HCT116 (cell line): ENCODE data around the gene HES5. TPM values are rescaled to one million over a fixed set of nuclear protein-coding genes. Genes with fewer than 3 reads are reported as not detected.

Experiments used
- ATAC-seq: fragments of 200-7000 bp; cut with Tn5 transposase; 2 replicates; pipeline ENCODE4 v1.9.1; 2020; ENCODE audit warnings: mild to moderate bottlenecking, moderate library complexity
- BruUV-seq: library from RNA; stranded (reverse); fragments of 400-500 nt; replicated peaks from 2 replicates; lab custom pipeline; 2021; lab: Mats Ljungman, UMichigan
- CTCF ChIA-PET: fragments of 300-600 bp; sonication (Branson Sonifier 250); formaldehyde crosslinking; loops from one replicate; lab custom pipeline; 2021; ENCODE audit warnings: antibody characterized with exemption; lab: Charles Lee
- POLR2A ChIA-PET: fragments of 300-600, 350-600 bp; sonication (Branson Sonifier 250); formaldehyde crosslinking; loops from one replicate; lab custom pipeline; 2021; ENCODE audit warnings: antibody characterized with exemption; lab: Charles Lee
- RAD21 ChIA-PET, 2 experiments: fragments of 300-600 bp; sonication (Branson Sonifier 250); formaldehyde crosslinking; loops; one replicate each; lab custom pipeline; 2023; ENCODE audit warnings: low total read pairs in 2 of 2; ENCODE audit not compliant: uncharacterized antibody in 2 of 2, unreplicated experiment in 2 of 2, low non-redundant PET in 1 of 2; lab: Charles Lee
- DNase-seq: peaks from one replicate; pipeline ENCODE4 v3.0.0-alpha.2; 2010; ENCODE audit warnings: low read depth, low spot score
- H2AFZ ChIP-seq: fragments of 200-600 bp; shearing (Covaris generic), sonication (generic); 2 replicates; pipeline ENCODE4 v1.6.1; 2017; ENCODE audit warnings: low read depth, mixed run types, mixed read lengths, antibody characterized with exemption, low read length; ENCODE audit not compliant: poor library complexity, severe bottlenecking
- H3K27ac ChIP-seq: 2 replicates; pipeline ENCODE4 v1.5.1; 2012; ENCODE audit warnings: low read depth, low read length
- H3K27me3 ChIP-seq: fragments of 200-600 bp; sonication (generic); 2 replicates; pipeline ENCODE4 v1.6.1; 2016; ENCODE audit warnings: mixed run types, low read length, mixed read lengths; ENCODE audit not compliant: insufficient read depth
- H3K36me3 ChIP-seq, 2 experiments: fragments of 200-500 bp in 1 of 2; fragments of 200-600 bp in 1 of 2; sonication (Bioruptor generic) in 1 of 2; sonication (generic) in 1 of 2; 2 replicates each; pipeline versions ENCODE4 v1.5.1 to v1.6.1; 2014 to 2016; ENCODE audit warnings: low read length in 2 of 2, inconsistent platforms in 1 of 2, mixed read lengths in 1 of 2, mixed run types in 1 of 2; ENCODE audit not compliant: insufficient read depth in 2 of 2, control insufficient read depth in 1 of 2
- H3K4me1 ChIP-seq, 2 experiments: fragments of 200-600 bp in 1 of 2; sonication (generic) in 1 of 2; 2 replicates each; pipeline versions ENCODE4 v1.5.1 to v1.6.1; 2012 to 2017; ENCODE audit warnings: low read length in 2 of 2, inconsistent platforms in 1 of 2, mild to moderate bottlenecking in 1 of 2, mixed read lengths in 1 of 2, mixed run types in 1 of 2, moderate library complexity in 1 of 2; ENCODE audit not compliant: insufficient read depth in 2 of 2, control insufficient read depth in 1 of 2
- H3K4me2 ChIP-seq: fragments of 200-600 bp; sonication (generic); 2 replicates; pipeline ENCODE4 v1.6.1; 2017; ENCODE audit warnings: mixed run types, low read length, mixed read lengths
- H3K4me3 ChIP-seq, 2 experiments: fragments of 200-600 bp in 1 of 2; sonication (generic) in 1 of 2; replicated peaks in 1 of 2; 2 replicates each; pipeline ENCODE4 v1.5.1; 2011 to 2016; ENCODE audit warnings: low read length in 2 of 2, control low read depth in 1 of 2, low read depth in 1 of 2, mild to moderate bottlenecking in 1 of 2, mixed read lengths in 1 of 2, mixed run types in 1 of 2
- H3K79me2 ChIP-seq: fragments of 200-600 bp; sonication (generic); 2 replicates; pipeline ENCODE4 v1.6.1; 2017; ENCODE audit warnings: mild to moderate bottlenecking, mixed run types, low read length, moderate library complexity, mixed read lengths; ENCODE audit not compliant: insufficient read depth
- H3K9ac ChIP-seq: fragments of 200-600 bp; sonication (generic); 2 replicates; pipeline ENCODE4 v1.6.1; 2016; ENCODE audit warnings: low read length, mixed read lengths
- H3K9me2 ChIP-seq: fragments of 200-600 bp; sonication (generic), shearing (Covaris generic); 2 replicates; pipeline ENCODE4 v1.6.1; 2017; ENCODE audit warnings: mixed run types, mild to moderate bottlenecking, moderate library complexity; ENCODE audit not compliant: insufficient read depth
- H3K9me3 ChIP-seq, 2 experiments: fragments of 200-500 bp in 1 of 2; fragments of 200-600 bp in 1 of 2; sonication (Bioruptor generic) in 1 of 2; sonication (generic) in 1 of 2; 2 replicates each; pipeline ENCODE4 v1.6.1; 2014 to 2017; ENCODE audit warnings: low read length in 2 of 2, mixed read lengths in 2 of 2, inconsistent platforms in 1 of 2, low read depth in 1 of 2, mild to moderate bottlenecking in 1 of 2, mixed run types in 1 of 2, moderate library complexity in 1 of 2; ENCODE audit not compliant: control insufficient read depth in 1 of 2, insufficient read depth in 1 of 2
- H4K20me1 ChIP-seq: fragments of 200-600 bp; sonication (generic), shearing (Covaris generic); 2 replicates; pipeline ENCODE4 v1.6.1; 2017; ENCODE audit warnings: mixed run types, mild to moderate bottlenecking, moderate library complexity; ENCODE audit not compliant: insufficient read depth
- CEBPB ChIP-seq: IDR thresholded peaks from 2 replicates; pipeline ENCODE4 v1.6.1; 2012; ENCODE audit warnings: low read depth
- ELF1 ChIP-seq: IDR thresholded peaks from 2 replicates; pipeline ENCODE4 v1.6.1; 2012; ENCODE audit warnings: low read depth, borderline replicate concordance
- EZH2 ChIP-seq: fragments of 200-600 bp; sonication (generic); IDR thresholded peaks from 2 replicates; pipeline ENCODE4 v1.6.1; 2017; ENCODE audit warnings: antibody characterized with exemption, mixed run types
- POLR2A ChIP-seq: IDR thresholded peaks from 2 replicates; pipeline ENCODE4 v1.7.0; 2011; ENCODE audit warnings: borderline replicate concordance; ENCODE audit not compliant: insufficient read depth, insufficient read length; ENCODE audit errors: extremely low read depth
- SP1 ChIP-seq: IDR thresholded peaks from 2 replicates; pipeline ENCODE4 v1.6.1; 2012; ENCODE audit warnings: low read depth
- YY1 ChIP-seq: IDR thresholded peaks from 2 replicates; pipeline ENCODE4 v1.6.1; 2011; ENCODE audit warnings: low read length, low read depth, moderate library complexity, mild to moderate bottlenecking; ENCODE audit not compliant: insufficient replicate concordance; ENCODE audit errors: extremely low read depth
- ZFX ChIP-seq: fragments of 450-650 bp; IDR thresholded peaks from 2 replicates; pipeline ENCODE4 v1.6.1; 2017
- ZNF274 ChIP-seq: fragments of 200-500 bp; sonication (Bioruptor generic); IDR thresholded peaks from 2 replicates; pipeline ENCODE4 v1.6.1; 2014; ENCODE audit warnings: mild to moderate bottlenecking, low read depth, low read length, inconsistent platforms
- intact Hi-C: fragments of 100-400 bp; cut with micrococcal nuclease; formaldehyde crosslinking; loops from 2 replicates; pipeline ENCODE4 v1.10.0; 2022
- total RNA-seq: library from RNA; stranded (reverse); gene quantifications from one replicate; pipeline ENCODE4 v1.2.1, GENCODE V29; 2021; ENCODE audit not compliant: unreplicated experiment
- TF ChIP-seq, protein P1 (sequence below): IDR thresholded peaks from 2 replicates; pipeline ENCODE4 v1.6.1; 2011; ENCODE audit warnings: mild to moderate bottlenecking, low read length, moderate library complexity; ENCODE audit not compliant: insufficient replicate concordance; ENCODE audit errors: extremely low read depth
- TF ChIP-seq, protein P2 (sequence below): IDR thresholded peaks from 2 replicates; pipeline ENCODE4 v1.6.1; 2012
- TF ChIP-seq, protein P3 (sequence below), 3 experiments: fragments of 200-600 bp in 1 of 3; sonication (generic) in 1 of 3; IDR thresholded peaks in 2 of 3; conservative IDR thresholded peaks in 1 of 3; 2 replicates each; pipeline ENCODE4 v1.5.1; 2012 to 2017; ENCODE audit warnings: low read depth in 2 of 3, low read length in 2 of 3, antibody characterized with exemption in 1 of 3, borderline replicate concordance in 1 of 3, control low read depth in 1 of 3, mild to moderate bottlenecking in 1 of 3, mixed read lengths in 1 of 3, mixed run types in 1 of 3, moderate library complexity in 1 of 3; ENCODE audit not compliant: insufficient read depth in 1 of 3

The HES5 gene
- total RNA-seq, 1 experiment from 2014 or later = not detected

DNA sequence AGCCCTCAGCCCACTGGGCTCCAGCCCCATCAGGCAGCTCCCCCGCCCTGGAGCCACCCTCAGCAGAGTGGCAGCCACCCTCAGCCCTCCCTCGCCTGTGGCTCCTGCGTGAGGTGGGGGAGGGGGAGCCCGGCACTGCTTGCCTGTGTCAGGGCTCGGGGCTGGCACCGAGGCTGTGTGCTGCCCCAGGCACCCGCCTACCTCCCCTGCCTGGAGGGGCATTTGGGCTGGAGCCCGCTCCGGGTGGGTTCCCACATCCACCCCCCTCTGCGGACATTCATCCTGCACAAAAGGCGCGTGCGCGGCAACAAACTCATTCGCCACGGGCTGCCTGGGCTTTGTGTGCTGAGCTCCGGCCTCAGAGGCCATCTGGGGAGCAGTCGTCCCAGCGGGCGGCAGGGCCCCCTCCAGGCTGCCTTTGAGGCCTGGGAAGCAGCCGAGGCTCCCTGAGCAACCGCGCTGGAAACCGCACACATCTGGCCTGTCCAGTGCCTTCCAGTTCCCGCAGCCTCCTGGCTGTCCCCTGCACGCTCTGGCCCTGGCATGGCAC is 13.6 kb upstream of the HES5 start:
- ChIA-PET POLR2A (no interaction called here), RAD21 (no interaction called here), CTCF (no interaction called here)
- no peaks in the 10 kb centered on the region for H3K9me2 ChIP-seq
- H3K79me2 ChIP-seq = no peaks in the 10 kb centered on the region
- no peak overlapping the region for H3K9ac ChIP-seq
- H3K4me1 ChIP-seq = peaks cover 17 to 44% of the 10 kb centered on the region in 2 experiments
- TF ChIP-seq, protein P1, sequence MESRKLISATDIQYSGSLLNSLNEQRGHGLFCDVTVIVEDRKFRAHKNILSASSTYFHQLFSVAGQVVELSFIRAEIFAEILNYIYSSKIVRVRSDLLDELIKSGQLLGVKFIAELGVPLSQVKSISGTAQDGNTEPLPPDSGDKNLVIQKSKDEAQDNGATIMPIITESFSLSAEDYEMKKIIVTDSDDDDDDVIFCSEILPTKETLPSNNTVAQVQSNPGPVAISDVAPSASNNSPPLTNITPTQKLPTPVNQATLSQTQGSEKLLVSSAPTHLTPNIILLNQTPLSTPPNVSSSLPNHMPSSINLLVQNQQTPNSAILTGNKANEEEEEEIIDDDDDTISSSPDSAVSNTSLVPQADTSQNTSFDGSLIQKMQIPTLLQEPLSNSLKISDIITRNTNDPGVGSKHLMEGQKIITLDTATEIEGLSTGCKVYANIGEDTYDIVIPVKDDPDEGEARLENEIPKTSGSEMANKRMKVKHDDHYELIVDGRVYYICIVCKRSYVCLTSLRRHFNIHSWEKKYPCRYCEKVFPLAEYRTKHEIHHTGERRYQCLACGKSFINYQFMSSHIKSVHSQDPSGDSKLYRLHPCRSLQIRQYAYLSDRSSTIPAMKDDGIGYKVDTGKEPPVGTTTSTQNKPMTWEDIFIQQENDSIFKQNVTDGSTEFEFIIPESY = no peak
- TF ChIP-seq, protein P2, sequence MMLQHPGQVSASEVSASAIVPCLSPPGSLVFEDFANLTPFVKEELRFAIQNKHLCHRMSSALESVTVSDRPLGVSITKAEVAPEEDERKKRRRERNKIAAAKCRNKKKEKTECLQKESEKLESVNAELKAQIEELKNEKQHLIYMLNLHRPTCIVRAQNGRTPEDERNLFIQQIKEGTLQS = no peak
- DNase-seq (no peak), ATAC-seq (no peak)
- H3K4me3 ChIP-seq = no peak overlapping the region
- no peak overlapping the region for H2AFZ ChIP-seq
- no TSS peak for BruUV-seq
- no peaks in the 10 kb centered on the region for H4K20me1 ChIP-seq
- H3K27ac ChIP-seq = no peak overlapping the region; the same call in 1 of the 2 replicates
- no peak overlapping the region for H3K4me2 ChIP-seq
- intact Hi-C loops = no loop called here
- no peaks in the 10 kb centered on the region for H3K27me3 ChIP-seq
- H3K36me3 ChIP-seq = no peaks in the 10 kb centered on the region
- no peaks in the 10 kb centered on the region for H3K9me3 ChIP-seq

DNA sequence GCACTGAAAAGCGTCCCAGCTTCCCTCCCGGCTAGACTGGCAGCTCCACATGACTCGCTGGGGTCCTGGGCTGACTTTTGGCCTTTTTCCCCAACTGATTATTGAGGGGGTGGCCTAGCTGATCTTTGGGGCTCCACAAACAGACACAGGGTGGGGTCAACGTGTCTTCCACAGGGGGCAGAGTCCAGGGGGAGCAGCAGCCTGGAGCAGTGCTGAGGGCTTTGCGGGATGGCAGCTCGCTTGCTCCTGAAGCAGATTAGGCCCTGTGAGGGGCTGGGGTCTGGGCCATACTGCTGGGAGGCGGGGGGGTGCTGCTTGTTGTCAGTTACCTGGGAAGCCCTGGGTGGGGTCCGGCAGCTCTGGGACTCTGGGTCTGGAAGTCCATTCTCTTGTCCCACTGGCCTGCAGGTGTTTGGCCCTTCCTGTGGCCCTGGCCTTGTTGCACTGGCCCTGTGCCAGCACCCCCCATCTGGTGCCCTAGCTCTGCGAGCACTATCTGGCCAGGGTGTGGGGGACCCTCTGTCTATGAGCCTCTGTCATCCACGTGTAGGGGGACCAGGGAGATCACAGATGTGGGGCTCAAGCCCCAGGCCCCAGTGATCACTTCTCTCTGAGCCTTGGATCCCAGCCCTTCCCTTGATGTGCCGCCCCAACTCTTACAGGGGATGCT is 12.3 kb upstream of the HES5 start:
- no peaks in the 10 kb centered on the region for H3K36me3 ChIP-seq
- no peaks in the 10 kb centered on the region for H3K9me2 ChIP-seq
- no peaks in the 10 kb centered on the region for H3K27me3 ChIP-seq
- DNase-seq (no peak), ATAC-seq (no peak)
- no peak overlapping the region for H3K9ac ChIP-seq
- H3K4me3 ChIP-seq = no peak overlapping the region
- POLR2A ChIA-PET = no interaction called here
- intact Hi-C loops = no loop called here
- CTCF ChIA-PET = no interaction called here
- H3K9me3 ChIP-seq = no peaks in the 10 kb centered on the region
- RAD21 ChIA-PET = no interaction called here
- no peaks in the 10 kb centered on the region for H4K20me1 ChIP-seq
- no peak overlapping the region for H3K4me2 ChIP-seq
- no peaks in the 10 kb centered on the region for H3K79me2 ChIP-seq
- peaks cover 6 to 31% of the 10 kb centered on the region in 2 experiments for H3K4me1 ChIP-seq
- no peak overlapping the region for H2AFZ ChIP-seq
- no peak overlapping the region for H3K27ac ChIP-seq
- no TSS peak for BruUV-seq
- TF ChIP-seq YY1 (no peak), ELF1 (no peak), POLR2A (no peak), EZH2 (no peak), ZNF274 (no peak), CEBPB (no peak), ZFX (no peak), SP1 (no peak)
- TF ChIP-seq, protein P1 = no peak
- TF ChIP-seq, protein P2 = no peak
- TF ChIP-seq, protein P3, sequence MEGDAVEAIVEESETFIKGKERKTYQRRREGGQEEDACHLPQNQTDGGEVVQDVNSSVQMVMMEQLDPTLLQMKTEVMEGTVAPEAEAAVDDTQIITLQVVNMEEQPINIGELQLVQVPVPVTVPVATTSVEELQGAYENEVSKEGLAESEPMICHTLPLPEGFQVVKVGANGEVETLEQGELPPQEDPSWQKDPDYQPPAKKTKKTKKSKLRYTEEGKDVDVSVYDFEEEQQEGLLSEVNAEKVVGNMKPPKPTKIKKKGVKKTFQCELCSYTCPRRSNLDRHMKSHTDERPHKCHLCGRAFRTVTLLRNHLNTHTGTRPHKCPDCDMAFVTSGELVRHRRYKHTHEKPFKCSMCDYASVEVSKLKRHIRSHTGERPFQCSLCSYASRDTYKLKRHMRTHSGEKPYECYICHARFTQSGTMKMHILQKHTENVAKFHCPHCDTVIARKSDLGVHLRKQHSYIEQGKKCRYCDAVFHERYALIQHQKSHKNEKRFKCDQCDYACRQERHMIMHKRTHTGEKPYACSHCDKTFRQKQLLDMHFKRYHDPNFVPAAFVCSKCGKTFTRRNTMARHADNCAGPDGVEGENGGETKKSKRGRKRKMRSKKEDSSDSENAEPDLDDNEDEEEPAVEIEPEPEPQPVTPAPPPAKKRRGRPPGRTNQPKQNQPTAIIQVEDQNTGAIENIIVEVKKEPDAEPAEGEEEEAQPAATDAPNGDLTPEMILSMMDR (IDR thresholded peaks at IDR 0.05 in 2 of 3, conservative IDR thresholded peaks at IDR 0.05 in 1 of 3; ENCODE audit: borderline replicate concordance in 1 of 3, insufficient read depth in 1 of 3, low read depth in 2 of 3, low read length in 2 of 3) = no peak
